Endometrial microvascular endothelial cells (primary cell): Measurements from ENCODE around the gene LPIN2. TPM values are rescaled to one million over a fixed set of nuclear protein-coding genes. Genes with fewer than 3 reads are reported as not detected.

Experiments used
- in situ Hi-C: cut with HindIII; loops from 2 replicates; pipeline ENCODE4 v1.10.0; 2017; ENCODE audit warnings: low sequenced_read_pairs, low pct_unique_long_range_greater_than_20kb; ENCODE audit errors: inconsistent ontology term
- total RNA-seq: library from RNA; depleted of rRNA; stranded (reverse); fragments of >200 nt; gene quantifications from one replicate; pipeline ENCODE4 v1.2.3, GENCODE V29; 2015; ENCODE audit errors: inconsistent ontology term

LPIN2 gene
- total RNA-seq, 1 donor from 2014 or later: 41.8 TPM

- in situ Hi-C loops: no loop called here
Observed at GRCh38 chr18:2968606-2969005, 44.3 kb downstream of the LPIN2 start.

GRCh38 chr18:2967820-2968219, 45.1 kb downstream of the LPIN2 start:
- in situ Hi-C loops: no loop called here

DNA sequence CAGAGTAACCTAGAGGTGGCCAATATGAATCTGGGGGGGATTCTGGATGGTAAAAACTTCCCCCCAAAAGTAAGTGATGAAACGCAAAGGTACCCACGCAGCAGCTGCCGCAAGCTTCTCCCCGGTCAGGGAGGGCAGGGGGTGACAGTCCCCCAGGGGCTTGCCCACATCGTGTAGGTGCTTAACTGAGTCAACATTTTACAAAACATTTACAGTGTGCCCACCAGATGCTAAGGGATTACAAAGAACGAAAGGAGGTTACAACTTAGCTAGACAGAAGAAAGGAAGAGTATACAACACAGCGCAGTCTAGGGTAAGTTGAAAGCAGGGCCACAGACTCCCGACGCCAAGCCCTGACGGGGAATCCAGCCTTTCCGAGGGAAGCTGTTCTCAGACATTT, 45.6 kb downstream of the LPIN2 start:
- in situ Hi-C loops: no loop called here

GRCh38 chr18:2966560-2966959, 46.4 kb downstream of the LPIN2 start:
- in situ Hi-C loops: no loop called here

DNA sequence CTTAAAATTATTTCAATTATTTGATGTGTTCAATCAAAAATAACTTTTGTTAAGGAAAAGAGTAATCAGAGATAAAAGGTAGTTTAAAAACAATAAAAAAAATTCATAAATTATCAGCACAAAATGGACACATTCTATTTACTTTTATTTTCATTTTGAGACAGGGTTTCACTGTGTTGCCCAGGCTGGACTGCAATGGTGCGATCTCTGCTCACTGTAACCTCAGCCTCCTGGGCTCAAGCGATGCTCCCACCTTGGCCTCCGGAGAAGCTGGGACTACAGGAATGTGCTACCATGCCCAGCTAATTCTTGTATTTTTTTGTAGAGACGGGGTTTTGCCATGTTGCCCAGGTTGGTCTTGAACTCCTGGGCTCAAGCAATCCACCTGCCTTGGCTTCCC, 47.1 kb downstream of the LPIN2 start:
- in situ Hi-C loops: no loop called here

GRCh38 chr18:2964361-2965010, 48.5 kb downstream of the LPIN2 start:
- in situ Hi-C loops: no loop called here

Other genes starting within 250 kb of the LPIN2 start
- gene EMILIN2, start 166.1 kb downstream of the LPIN2 start, total RNA-seq: 8.1 TPM
- gene MYOM1, start 206.8 kb upstream of the LPIN2 start, total RNA-seq: not detected
- 1,280 TPM for gene MYL12A, start 234.7 kb upstream of the LPIN2 start, total RNA-seq
- gene MYL12B, start 249.0 kb upstream of the LPIN2 start, total RNA-seq: 666 TPM